KOPT-K1 (cell line): ENCODE measurements around the gene MTCH2.
A peak's percentile ranks its signal among the peaks of the same experiment; 100 is the strongest.
"Not testable (repeated sequence)": the region's sequence is repeated elsewhere in the genome, so short reads cannot be mapped to it uniquely, and the experiment has no call there.

Experiments
- H3K27ac ChIP-seq: fragments of 200-600 bp; sonication (generic); 2 replicates; pipeline ENCODE4 v1.5.1; 2016; ENCODE audit warnings: antibody characterized with exemption, mild to moderate bottlenecking, low read depth, low read length; ENCODE audit not compliant: poor library complexity, severe bottlenecking
- H3K36me3 ChIP-seq: fragments of 200-600 bp; sonication (generic); 2 replicates; pipeline ENCODE4 v1.5.1; 2017; ENCODE audit warnings: antibody characterized with exemption, mild to moderate bottlenecking, low read length, moderate library complexity; ENCODE audit not compliant: insufficient read depth
- H3K9me3 ChIP-seq: fragments of 200-600 bp; sonication (generic); 2 replicates; pipeline ENCODE4 v1.5.1; 2017; ENCODE audit warnings: antibody characterized with exemption, low read length, mild to moderate bottlenecking; ENCODE audit not compliant: insufficient read depth, poor library complexity, severe bottlenecking

The MTCH2 gene

GRCh38 chr11:47656260-47656885, 14.0 kb upstream of the MTCH2 start:
- H3K9me3 ChIP-seq, result peaks cover 10% of the 10 kb centered on the region
- no peak overlapping the region for H3K27ac ChIP-seq
- no peaks in the 10 kb centered on the region for H3K36me3 ChIP-seq

GRCh38 chr11:47651818-47652469, 9.6 kb upstream of the MTCH2 start:
- H3K27ac ChIP-seq, result no peak overlapping the region
- H3K9me3 ChIP-seq, result peaks cover 14% of the 10 kb centered on the region
- no peaks in the 10 kb centered on the region for H3K36me3 ChIP-seq

- Histone ChIP-seq H3K36me3 (no peaks in the 10 kb centered on the region), H3K9me3 (peaks cover 14% of the 10 kb centered on the region), H3K27ac (no peak overlapping the region)
Measured at GRCh38 chr11:47649276-47649675, 6.9 kb upstream of the MTCH2 start.

GRCh38 chr11:47646019-47646418, 3.7 kb upstream of the MTCH2 start:
- Histone ChIP-seq H3K27ac (no peak overlapping the region), H3K36me3 (no peaks in the 10 kb centered on the region), H3K9me3 (peaks cover under 1% of the 10 kb centered on the region)

- Histone ChIP-seq H3K36me3 (peaks cover under 1% of the 10 kb centered on the region; the same call in 1 of the 2 replicates), H3K9me3 (no peaks in the 10 kb centered on the region), H3K27ac (no peak overlapping the region)
Measured at GRCh38 chr11:47645500-47645899, 3.1 kb upstream of the MTCH2 start.

GRCh38 chr11:47641600-47642098, 710 bp downstream of the MTCH2 start:
- Histone ChIP-seq H3K9me3 (no peaks in the 10 kb centered on the region), H3K36me3 (peaks cover 33% of the 10 kb centered on the region), H3K27ac (peak overlapping the region; percentile 64)

GRCh38 chr11:47640506-47640905, 1.9 kb downstream of the MTCH2 start:
- not testable (repeated sequence) for H3K9me3 ChIP-seq

GRCh38 chr11:47636331-47636730, 6.0 kb downstream of the MTCH2 start:
- H3K36me3 ChIP-seq, result peaks cover 84% of the 10 kb centered on the region
- not testable (repeated sequence) for H3K9me3 ChIP-seq, H3K27ac ChIP-seq

More at GRCh38 chr11:47640506-47640905, 1.9 kb downstream of the MTCH2 start:
- H3K27ac ChIP-seq, result not testable (repeated sequence)
- H3K36me3 ChIP-seq, result peaks cover 45% of the 10 kb centered on the region

GRCh38 chr11:47631473-47631872, 10.9 kb downstream of the MTCH2 start:
- no peak overlapping the region for H3K27ac ChIP-seq
- H3K36me3 ChIP-seq, result peaks cover 97% of the 10 kb centered on the region
- no peaks in the 10 kb centered on the region for H3K9me3 ChIP-seq

GRCh38 chr11:47628026-47628425, 14.3 kb downstream of the MTCH2 start:
- H3K36me3 ChIP-seq, result peaks cover 98% of the 10 kb centered on the region

GRCh38 chr11:47626234-47626633, 16.1 kb downstream of the MTCH2 start:
- Histone ChIP-seq H3K27ac (no peak overlapping the region), H3K9me3 (no peaks in the 10 kb centered on the region), H3K36me3 (peaks cover 98% of the 10 kb centered on the region)

More at GRCh38 chr11:47628026-47628425, 14.3 kb downstream of the MTCH2 start:
- no peaks in the 10 kb centered on the region for H3K9me3 ChIP-seq
- no peak overlapping the region for H3K27ac ChIP-seq

GRCh38 chr11:47620836-47621378, 21.5 kb downstream of the MTCH2 start:
- Histone ChIP-seq H3K36me3 (peaks cover 98% of the 10 kb centered on the region), H3K9me3 (no peaks in the 10 kb centered on the region)

GRCh38 chr11:47617417-47617809, 24.9 kb downstream of the MTCH2 start:
- no peak overlapping the region for H3K27ac ChIP-seq
- H3K9me3 ChIP-seq, result no peaks in the 10 kb centered on the region
- H3K36me3 ChIP-seq, result peaks cover 73% of the 10 kb centered on the region

More at GRCh38 chr11:47620836-47621378, 21.5 kb downstream of the MTCH2 start:
- H3K27ac ChIP-seq, result no peak overlapping the region

GRCh38 chr11:47616726-47617416, 25.5 kb downstream of the MTCH2 start:
- Histone ChIP-seq H3K27ac (no peak overlapping the region), H3K9me3 (no peaks in the 10 kb centered on the region), H3K36me3 (peaks cover 70% of the 10 kb centered on the region)

- Histone ChIP-seq H3K36me3 (peaks cover 70% of the 10 kb centered on the region), H3K9me3 (no peaks in the 10 kb centered on the region), H3K27ac (no peak overlapping the region)
Measured at GRCh38 chr11:47615249-47615648, 27.1 kb downstream of the MTCH2 start.
